Umbilical cord (tissue), 2 donors: ENCODE data around the gene IRF8. TPM values are rescaled to one million over a fixed set of nuclear protein-coding genes. Genes with fewer than 3 reads are reported as not detected.
"Not testable (repeated sequence)": the region's sequence is repeated elsewhere in the genome, so short reads cannot be mapped to it uniquely, and the experiment has no call there.

ENCODE experiments used
- DNase-seq: peaks from one replicate; pipeline ENCODE4 v3.0.0-alpha.2; 2015; ENCODE audit warnings: low spot score
- total RNA-seq: library from RNA; depleted of rRNA; stranded (reverse); fragments of >200 nt; gene quantifications from one replicate; pipeline ENCODE4 v1.2.3, GENCODE V29; 2014; ENCODE audit warnings: low replicate concordance; ENCODE audit not compliant: insufficient read depth

Gene IRF8
- total RNA-seq, result 19.5 TPM

- DNase-seq, result peak; percentile 63
These were observed at the start of gene IRF8 for GRCh38 chr16:85898521-85899442. TSS of gene IRF8 (plus strand) at chr16:85899162. CDS start at chr16:85903016, 3,854 bp downstream.

- no peak for DNase-seq
These were observed 49.6 kb upstream of the IRF8 start for GRCh38 chr16:85849388-85849787.

GRCh38 chr16:85850344-85850880 lies 48.5 kb upstream of the IRF8 start:
- DNase-seq, result no peak

- no peak for DNase-seq
These were observed 47.8 kb upstream of the IRF8 start for GRCh38 chr16:85851034-85851785.

- DNase-seq, result peak; percentile 42
These were observed 45.1 kb upstream of the IRF8 start for GRCh38 chr16:85853547-85854545.

GRCh38 chr16:85854935-85855334 lies 44.0 kb upstream of the IRF8 start:
- no peak for DNase-seq

- no peak for DNase-seq
These were observed 42.9 kb upstream of the IRF8 start for GRCh38 chr16:85856079-85856478.

GRCh38 chr16:85856585-85856984 lies 42.4 kb upstream of the IRF8 start:
- DNase-seq, result no peak

GRCh38 chr16:85857406-85857805 lies 41.6 kb upstream of the IRF8 start:
- no peak for DNase-seq

GRCh38 chr16:85858571-85858970 lies 40.4 kb upstream of the IRF8 start:
- DNase-seq, result not testable (repeated sequence)

- no peak for DNase-seq
These were observed 39.8 kb upstream of the IRF8 start for GRCh38 chr16:85858984-85859817.

GRCh38 chr16:85859818-85860125 lies 39.2 kb upstream of the IRF8 start:
- no peak for DNase-seq

GRCh38 chr16:85860413-85861094 lies 38.4 kb upstream of the IRF8 start:
- no peak for DNase-seq

- no peak for DNase-seq
These were observed 37.7 kb upstream of the IRF8 start for GRCh38 chr16:85861095-85861825.

GRCh38 chr16:85862476-85863383 lies 36.2 kb upstream of the IRF8 start:
- no peak for DNase-seq

GRCh38 chr16:85863384-85863774 lies 35.6 kb upstream of the IRF8 start:
- no peak for DNase-seq

- no peak for DNase-seq
These were observed 34.0 kb upstream of the IRF8 start for GRCh38 chr16:85864965-85865364.

- DNase-seq, result no peak
These were observed 31.8 kb upstream of the IRF8 start for GRCh38 chr16:85867189-85867588.
